ENCODE data around the gene KPNA6. TPM values are rescaled to one million over a fixed set of nuclear protein-coding genes. Genes with fewer than 3 reads are reported as not detected.

The KPNA6 gene
- total and polyA plus RNA-seq, 2 of the 13 experiments (the other 11 are each of a cell fraction or from before 2014, with no cell fraction given) = 22.0 to 47.5 TPM

DNA sequence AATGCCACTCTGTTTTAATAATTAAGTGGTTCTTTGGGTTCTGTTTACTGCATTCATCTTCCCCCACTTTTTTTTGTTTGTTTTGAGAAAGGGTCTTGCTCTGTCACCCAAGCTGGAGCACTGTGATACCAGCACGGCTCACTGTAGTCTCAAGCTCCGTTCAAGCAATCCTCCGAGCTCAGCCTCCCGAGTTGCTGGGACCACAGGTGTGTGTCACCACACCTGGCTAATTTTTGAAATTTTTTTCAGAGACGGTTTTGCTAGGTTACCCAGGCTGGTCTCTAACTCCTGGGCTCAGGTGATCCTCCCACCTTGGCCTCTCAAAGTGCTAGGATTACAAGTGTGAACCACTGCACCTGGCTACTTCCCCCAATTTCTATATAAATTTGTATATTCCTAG is 29.3 kb downstream of the KPNA6 start:
- peaks cover 29% of the 10 kb centered on the region for H4K20me1 ChIP-seq (ENCODE audit: insufficient read depth, low read length)
- no peak for TF ChIP-seq ZNF343 (CRISPR knock-in tag; IDR thresholded peaks at IDR 0.05)
- TF ChIP-seq TSC22D2 (CRISPR knock-in tag; IDR thresholded peaks at IDR 0.05; ENCODE audit: borderline replicate concordance) = no peak
- no peak for TF ChIP-seq ATF7-NPFF (CRISPR knock-in tag; IDR thresholded peaks at IDR 0.05; ENCODE audit: low read depth)
- TF ChIP-seq, protein P1, sequence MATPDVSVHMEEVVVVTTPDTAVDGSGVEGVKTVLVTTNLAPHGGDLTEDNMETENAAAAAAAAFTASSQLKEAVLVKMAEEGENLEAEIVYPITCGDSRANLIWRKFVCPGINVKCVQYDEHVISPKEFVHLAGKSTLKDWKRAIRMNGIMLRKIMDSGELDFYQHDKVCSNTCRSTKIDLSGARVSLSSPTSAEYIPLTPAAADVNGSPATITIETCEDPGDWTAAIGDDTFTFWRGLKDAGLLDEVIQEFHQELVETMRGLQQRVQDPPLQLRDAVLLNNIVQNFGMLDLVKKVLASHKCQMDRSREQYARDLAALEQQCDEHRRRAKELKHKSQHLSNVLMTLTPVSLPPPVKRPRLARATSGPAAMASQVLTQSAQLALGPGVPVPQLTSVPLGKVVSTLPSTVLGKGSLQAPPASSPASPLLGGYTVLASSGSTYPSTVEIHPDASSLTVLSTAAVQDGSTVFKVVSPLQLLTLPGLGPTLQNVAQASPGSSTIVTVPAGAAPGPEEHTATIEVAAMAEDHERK (CRISPR knock-in tag; IDR thresholded peaks at IDR 0.05; ENCODE audit: low read depth) = no peak
- TF ChIP-seq PCBP2 (optimal IDR thresholded peaks at IDR 0.05; ENCODE audit: low read depth, low read length, poor library complexity, severe bottlenecking) = no peak
- TF ChIP-seq ZNF329 (CRISPR knock-in tag; IDR thresholded peaks at IDR 0.05; ENCODE audit: low read depth) = no peak
- no peak for TF ChIP-seq MAZ (IDR thresholded peaks at IDR 0.05; ENCODE audit: borderline replicate concordance, low read depth, low read length)
- no peak for TF ChIP-seq MAZ (CRISPR knock-in tag; IDR thresholded peaks at IDR 0.05; ENCODE audit: low read depth)
- ATAC-seq (no peak), DNase-seq (ENCODE audit: low spot score) (no peak), FAIRE-seq (no peak)
- no peak overlapping the region for H3K4me3 ChIP-seq (replicated peaks in 1 of 3; ENCODE audit: insufficient read depth in 1 of 3, low read depth in 2 of 3, low read length in 3 of 3)
- POLR2A ChIA-PET = no interaction called here
- WGBS (ENCODE audit: low lambda C conversion rate) = 95% methylated on average over 5 of the region's 5 CpGs
- intact Hi-C loops (cut with micrococcal nuclease; ENCODE audit: unreplicated experiment) (no loop called here), in situ Hi-C loops (cut with HindIII; ENCODE audit: extremely low pct_ligation_motif_present, low pct_unique_long_range_greater_than_20kb) (no loop called here)
- 0 out of 5 replicates have a peak, but pooled peaks cover 0 to 2% of the 10 kb centered on the region in 2 experiments for H3K36me3 ChIP-seq (replicated peaks in 1 of 2; ENCODE audit: control insufficient read depth in 1 of 2, insufficient read depth in 2 of 2, low read length in 2 of 2)
- no peak overlapping the region for H3K27ac ChIP-seq (ENCODE audit: extremely low read length, insufficient read depth, low read length)
- H3K79me2 ChIP-seq (ENCODE audit: insufficient read depth, low read length) = peaks cover 74% of the 10 kb centered on the region
- no peak overlapping the region for H2AFZ ChIP-seq (ENCODE audit: low read length)
- H3K4me1 ChIP-seq (ENCODE audit: insufficient read depth, low read length) = peaks cover 27% of the 10 kb centered on the region
- H3K9ac ChIP-seq (ENCODE audit: insufficient read depth, low read depth, low read length) = no peak overlapping the region
- no peaks in the 10 kb centered on the region for H3K27me3 ChIP-seq (ENCODE audit: control insufficient read depth in 1 of 2, insufficient read depth in 2 of 2, low read length in 2 of 2)
- H3K4me2 ChIP-seq (ENCODE audit: low read depth, low read length) = no peak overlapping the region
- BruUV-seq (replicated peaks) = no TSS peak
- CTCF ChIA-PET (ENCODE audit: low intra/inter-chr PET ratio, low total read pairs) = no interaction called here
- H3K9me3 ChIP-seq (ENCODE audit: low read length) = no peaks in the 10 kb centered on the region
